T-helper 1 cell treated with Interleukin-12 subunit alpha and Interleukin-12 subunit beta and Interleukin-4 antibody, amounts not matched to agents 30 μg/mL and 1 μg/mL, for 36 hours (primary cell): ENCODE results near the gene TMEM39A.

Source experiments
- H3K27ac Mint-ChIP-seq: one replicate; pipeline ENCODE4 v1.8.0; 2021; ENCODE audit warnings: mild to moderate bottlenecking, mixed read lengths
- H3K27me3 Mint-ChIP-seq: one replicate; pipeline ENCODE4 v1.8.0; 2021; ENCODE audit warnings: low read depth, mixed read lengths
- H3K36me3 Mint-ChIP-seq: one replicate; pipeline ENCODE4 v1.8.0; 2021; ENCODE audit warnings: low read depth, mixed read lengths
- H3K4me1 Mint-ChIP-seq: one replicate; pipeline ENCODE4 v1.8.0; 2021; ENCODE audit warnings: low read depth, mixed read lengths
- H3K4me3 Mint-ChIP-seq: one replicate; pipeline ENCODE4 v1.8.0; 2021; ENCODE audit warnings: mild to moderate bottlenecking, moderate library complexity, mixed read lengths
- H3K9me3 Mint-ChIP-seq: one replicate; pipeline ENCODE4 v1.8.0; 2021; ENCODE audit warnings: mixed read lengths

TMEM39A gene

DNA sequence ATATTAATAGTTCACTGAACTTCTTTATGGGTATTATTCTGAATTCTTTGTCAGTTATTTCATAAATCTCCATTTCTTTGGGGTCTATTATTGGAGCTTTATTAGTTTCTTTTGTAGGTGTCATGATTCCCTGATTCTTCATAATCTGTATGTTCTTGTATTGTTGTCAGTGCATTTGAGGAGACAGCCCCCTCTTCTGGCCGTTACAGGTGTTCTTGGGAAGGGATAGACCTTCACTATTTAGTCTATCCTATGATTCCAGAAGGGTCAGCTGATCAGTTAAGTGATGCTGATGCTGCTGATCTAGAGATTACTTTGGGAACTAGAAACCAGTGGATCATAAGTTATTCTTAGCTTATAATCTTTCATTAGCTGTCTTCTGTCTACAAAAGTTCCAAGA lies 34.9 kb downstream of the TMEM39A start:
- no peak overlapping the region for H3K4me3 Mint-ChIP-seq
- H3K27ac Mint-ChIP-seq, result no peak overlapping the region
- no peaks in the 10 kb centered on the region for H3K27me3 Mint-ChIP-seq
- peaks cover 57% of the 10 kb centered on the region for H3K36me3 Mint-ChIP-seq
- H3K9me3 Mint-ChIP-seq, result peaks cover 65% of the 10 kb centered on the region
- H3K4me1 Mint-ChIP-seq, result no peaks in the 10 kb centered on the region

- H3K27me3 Mint-ChIP-seq, result no peaks in the 10 kb centered on the region
- no peak overlapping the region for H3K27ac Mint-ChIP-seq
- no peak overlapping the region for H3K4me3 Mint-ChIP-seq
- peaks cover 52% of the 10 kb centered on the region for H3K36me3 Mint-ChIP-seq
- H3K4me1 Mint-ChIP-seq, result no peaks in the 10 kb centered on the region
- peaks cover 65% of the 10 kb centered on the region for H3K9me3 Mint-ChIP-seq
These were observed 35.7 kb downstream of the TMEM39A start for GRCh38 chr3:119427669-119428068.

- peaks cover 2% of the 10 kb centered on the region for H3K36me3 Mint-ChIP-seq
- H3K27me3 Mint-ChIP-seq, result no peaks in the 10 kb centered on the region
- H3K27ac Mint-ChIP-seq, result no peak overlapping the region
- peaks cover 6% of the 10 kb centered on the region for H3K4me1 Mint-ChIP-seq
- H3K4me3 Mint-ChIP-seq, result no peak overlapping the region
- peaks cover 4% of the 10 kb centered on the region for H3K9me3 Mint-ChIP-seq
These were observed 43.2 kb downstream of the TMEM39A start for GRCh38 chr3:119420196-119420595.

GRCh38 chr3:119418641-119419040 lies 44.8 kb downstream of the TMEM39A start:
- H3K9me3 Mint-ChIP-seq, result no peaks in the 10 kb centered on the region
- no peaks in the 10 kb centered on the region for H3K27me3 Mint-ChIP-seq
- peaks cover 9% of the 10 kb centered on the region for H3K4me1 Mint-ChIP-seq
- H3K36me3 Mint-ChIP-seq, result peaks cover 2% of the 10 kb centered on the region
- H3K4me3 Mint-ChIP-seq, result no peak overlapping the region
- H3K27ac Mint-ChIP-seq, result no peak overlapping the region

GRCh38 chr3:119417771-119418512 lies 45.5 kb downstream of the TMEM39A start:
- H3K27ac Mint-ChIP-seq, result no peak overlapping the region
- H3K9me3 Mint-ChIP-seq, result no peaks in the 10 kb centered on the region
- H3K4me3 Mint-ChIP-seq, result no peak overlapping the region
- H3K4me1 Mint-ChIP-seq, result peaks cover 9% of the 10 kb centered on the region
- H3K36me3 Mint-ChIP-seq, result peaks cover 2% of the 10 kb centered on the region
- H3K27me3 Mint-ChIP-seq, result no peaks in the 10 kb centered on the region

- no peaks in the 10 kb centered on the region for H3K27me3 Mint-ChIP-seq
- H3K27ac Mint-ChIP-seq, result no peak overlapping the region
- no peaks in the 10 kb centered on the region for H3K9me3 Mint-ChIP-seq
- H3K36me3 Mint-ChIP-seq, result peaks cover 2% of the 10 kb centered on the region
- H3K4me3 Mint-ChIP-seq, result no peak overlapping the region
- peaks cover 8% of the 10 kb centered on the region for H3K4me1 Mint-ChIP-seq
These were observed 46.5 kb downstream of the TMEM39A start for GRCh38 chr3:119416873-119417272.

GRCh38 chr3:119413603-119414280 lies 49.7 kb downstream of the TMEM39A start:
- H3K36me3 Mint-ChIP-seq, result peaks cover 2% of the 10 kb centered on the region

GRCh38 chr3:119409844-119410243 lies 53.6 kb downstream of the TMEM39A start:
- Mint-ChIP-seq H3K9me3 (peaks cover 3% of the 10 kb centered on the region), H3K27ac (no peak overlapping the region), H3K36me3 (peaks cover 2% of the 10 kb centered on the region), H3K4me1 (peaks cover 3% of the 10 kb centered on the region), H3K4me3 (no peak overlapping the region), H3K27me3 (no peaks in the 10 kb centered on the region)

More at GRCh38 chr3:119413603-119414280, 49.7 kb downstream of the TMEM39A start:
- H3K4me1 Mint-ChIP-seq, result peaks cover 3% of the 10 kb centered on the region
- no peak overlapping the region for H3K27ac Mint-ChIP-seq
- H3K27me3 Mint-ChIP-seq, result no peaks in the 10 kb centered on the region
- H3K9me3 Mint-ChIP-seq, result peaks cover 3% of the 10 kb centered on the region
- no peak overlapping the region for H3K4me3 Mint-ChIP-seq

DNA sequence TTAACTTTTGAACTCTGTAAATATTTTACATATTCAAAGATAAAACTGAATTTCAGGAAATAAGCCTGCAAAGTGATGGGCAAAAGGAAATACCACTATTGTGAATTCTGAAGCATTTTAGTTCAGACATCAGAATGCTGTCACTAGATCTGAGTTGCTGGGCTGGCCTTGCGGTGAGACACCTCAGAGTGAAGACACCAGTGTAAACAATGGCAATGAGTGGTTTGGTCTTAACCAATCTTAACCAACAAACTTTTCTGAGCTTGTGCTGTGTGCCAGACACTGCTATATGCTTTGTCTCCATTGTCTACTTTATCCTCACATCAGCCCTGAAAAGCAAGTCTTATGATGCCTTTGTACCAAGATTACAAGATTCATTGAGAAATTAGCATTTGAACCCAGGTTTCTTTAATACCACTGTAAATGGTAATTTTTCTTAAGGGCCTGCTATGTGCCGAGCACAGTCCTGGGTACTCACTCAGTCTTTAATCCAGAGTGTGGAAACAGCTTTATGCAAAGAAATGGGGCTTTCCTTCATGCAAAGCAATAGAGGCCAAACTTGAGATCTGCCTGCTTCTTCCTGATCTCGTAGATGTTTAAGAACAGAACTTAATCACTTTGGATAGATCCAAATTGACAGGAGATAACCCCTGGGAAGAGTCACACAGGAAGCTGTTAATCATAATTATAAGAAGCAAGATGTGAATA lies 55.0 kb downstream of the TMEM39A start:
- H3K27ac Mint-ChIP-seq, result no peak overlapping the region
- H3K27me3 Mint-ChIP-seq, result no peaks in the 10 kb centered on the region
- peaks cover 3% of the 10 kb centered on the region for H3K9me3 Mint-ChIP-seq
- H3K36me3 Mint-ChIP-seq, result peaks cover 2% of the 10 kb centered on the region
- no peak overlapping the region for H3K4me3 Mint-ChIP-seq
- peaks cover under 1% of the 10 kb centered on the region for H3K4me1 Mint-ChIP-seq

- no peak overlapping the region for H3K27ac Mint-ChIP-seq
These were observed 58.1 kb downstream of the TMEM39A start for GRCh38 chr3:119405315-119405714.

DNA sequence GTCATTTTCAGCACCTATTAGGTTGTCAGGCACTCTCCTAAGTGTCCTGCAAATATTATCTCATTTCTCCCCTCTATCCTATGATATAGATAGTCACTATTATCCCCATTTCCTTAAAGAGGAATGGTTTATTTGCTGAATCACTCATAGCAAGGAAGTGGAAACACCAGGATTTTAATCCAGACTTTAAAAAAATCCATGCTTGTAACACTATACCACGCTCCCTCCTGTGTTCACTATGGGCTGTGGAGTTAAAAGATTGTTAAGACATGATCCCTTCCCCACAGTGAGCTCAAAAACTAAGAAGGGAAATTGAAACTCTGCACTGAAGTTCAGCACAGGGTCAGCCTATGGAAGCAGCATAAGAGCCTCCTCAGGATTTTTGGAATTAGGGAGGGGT lies 60.2 kb downstream of the TMEM39A start:
- H3K27ac Mint-ChIP-seq, result no peak overlapping the region
- H3K36me3 Mint-ChIP-seq, result peaks cover 2% of the 10 kb centered on the region
- no peaks in the 10 kb centered on the region for H3K27me3 Mint-ChIP-seq
- peaks cover 17% of the 10 kb centered on the region for H3K4me1 Mint-ChIP-seq
- no peaks in the 10 kb centered on the region for H3K9me3 Mint-ChIP-seq
- no peak overlapping the region for H3K4me3 Mint-ChIP-seq

More at GRCh38 chr3:119405315-119405714, 58.1 kb downstream of the TMEM39A start:
- Mint-ChIP-seq H3K9me3 (peaks cover 2% of the 10 kb centered on the region), H3K36me3 (peaks cover 2% of the 10 kb centered on the region), H3K27me3 (no peaks in the 10 kb centered on the region), H3K4me1 (peaks cover 13% of the 10 kb centered on the region), H3K4me3 (no peak overlapping the region)

GRCh38 chr3:119402791-119403190 lies 60.6 kb downstream of the TMEM39A start:
- Mint-ChIP-seq H3K36me3 (peaks cover 2% of the 10 kb centered on the region), H3K4me3 (no peak overlapping the region), H3K4me1 (peaks cover 17% of the 10 kb centered on the region)

GRCh38 chr3:119401503-119402440 lies 61.6 kb downstream of the TMEM39A start:
- Mint-ChIP-seq H3K9me3 (no peaks in the 10 kb centered on the region), H3K4me3 (no peak overlapping the region), H3K36me3 (peaks cover 2% of the 10 kb centered on the region), H3K27ac (peak overlapping the region; percentile 49), H3K27me3 (no peaks in the 10 kb centered on the region), H3K4me1 (peaks cover 19% of the 10 kb centered on the region)

More at GRCh38 chr3:119402791-119403190, 60.6 kb downstream of the TMEM39A start:
- Mint-ChIP-seq H3K27me3 (no peaks in the 10 kb centered on the region), H3K9me3 (no peaks in the 10 kb centered on the region), H3K27ac (no peak overlapping the region)

- Mint-ChIP-seq H3K27me3 (no peaks in the 10 kb centered on the region), H3K27ac (no peak overlapping the region), H3K4me3 (no peak overlapping the region), H3K36me3 (peaks cover 2% of the 10 kb centered on the region), H3K4me1 (peaks cover 24% of the 10 kb centered on the region), H3K9me3 (no peaks in the 10 kb centered on the region)
These were observed 62.3 kb downstream of the TMEM39A start for GRCh38 chr3:119401069-119401468.
